ENCODE results near the gene FGGY.

Gene FGGY

GRCh38 chr1:59678040-59678439 lies 381.1 kb downstream of the FGGY start:
- no peak for DNase-seq (ENCODE audit: low read depth in 3 of 3)

GRCh38 chr1:59678493-59679228 lies 381.8 kb downstream of the FGGY start:
- no peak for DNase-seq (ENCODE audit: low read depth in 3 of 3)

DNA sequence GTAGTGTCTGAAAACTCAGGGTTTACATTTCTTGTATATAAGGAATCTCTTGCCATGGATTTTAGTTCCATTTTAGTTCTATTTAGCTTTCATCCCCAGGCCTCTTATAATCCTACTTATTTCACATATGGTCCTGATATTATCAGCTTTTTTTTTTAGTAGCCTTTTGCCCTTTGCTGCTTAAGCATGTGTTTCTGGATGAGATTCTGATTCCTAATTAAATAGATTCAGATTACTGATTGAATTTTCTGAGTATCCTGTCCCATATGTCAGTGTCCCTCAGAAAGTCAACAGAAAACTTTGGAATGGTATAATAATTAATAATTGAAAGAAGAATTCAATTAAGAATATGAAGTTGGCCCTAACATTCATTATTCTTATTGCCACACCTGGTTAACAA lies 383.1 kb downstream of the FGGY start:
- DNase-seq (ENCODE audit: low read depth in 3 of 3): no peak

DNA sequence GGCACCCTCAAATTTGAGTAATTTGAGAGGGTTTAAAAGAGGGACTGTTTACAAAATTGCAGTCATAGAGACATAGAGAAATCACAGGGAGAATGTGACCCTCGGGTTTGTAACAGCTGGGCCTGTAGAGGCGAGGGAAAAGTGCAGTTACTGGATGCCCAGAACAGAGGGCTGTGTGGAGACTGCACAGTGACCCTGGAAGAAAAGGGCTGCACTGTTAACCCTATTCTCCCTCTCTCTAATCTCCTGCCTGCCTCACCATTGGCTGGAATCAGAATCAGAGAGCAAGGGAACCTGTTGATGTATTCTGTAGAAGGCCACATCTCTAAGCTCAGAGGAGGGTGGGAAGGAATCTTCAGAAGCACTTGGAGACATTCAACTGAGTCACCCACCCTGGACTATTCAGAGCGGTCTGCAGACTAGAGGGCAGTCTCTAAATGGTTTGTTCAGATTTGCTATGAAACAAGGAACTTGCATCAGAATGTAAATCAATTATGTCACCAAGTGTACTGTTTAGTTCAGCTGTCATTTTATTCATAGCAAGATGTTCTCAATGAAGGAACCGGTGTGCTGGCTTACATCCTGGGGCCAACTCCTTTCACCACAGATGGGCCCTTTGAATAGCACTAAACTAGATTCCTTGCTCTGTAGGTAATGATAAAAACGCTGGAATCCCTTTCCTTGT lies 385.6 kb downstream of the FGGY start:
- DNase-seq (ENCODE audit: low read depth in 3 of 3): no peak

GRCh38 chr1:59683197-59683596 lies 386.3 kb downstream of the FGGY start:
- DNase-seq (ENCODE audit: low read depth in 3 of 3): no peak

DNA sequence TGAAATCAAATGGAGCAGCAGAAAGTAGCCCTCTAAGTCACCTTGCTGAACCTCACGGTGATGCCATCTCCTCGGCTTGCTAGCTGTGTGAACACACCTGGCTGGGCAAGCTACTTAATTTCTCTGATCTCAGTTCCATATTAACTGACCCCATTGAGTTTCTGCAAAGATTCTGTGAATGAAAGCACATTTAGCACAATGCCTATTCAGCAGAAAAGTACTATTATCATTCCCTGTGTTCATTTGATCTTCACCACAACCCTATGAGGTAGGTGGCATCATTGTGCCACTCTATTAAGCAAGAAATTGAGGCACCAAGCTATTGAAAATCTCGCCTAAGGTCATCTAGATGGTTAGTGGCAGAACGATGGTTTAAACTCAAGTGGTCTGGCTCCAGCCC lies 387.8 kb downstream of the FGGY start:
- no peak for DNase-seq (ENCODE audit: low read depth in 3 of 3)

DNA sequence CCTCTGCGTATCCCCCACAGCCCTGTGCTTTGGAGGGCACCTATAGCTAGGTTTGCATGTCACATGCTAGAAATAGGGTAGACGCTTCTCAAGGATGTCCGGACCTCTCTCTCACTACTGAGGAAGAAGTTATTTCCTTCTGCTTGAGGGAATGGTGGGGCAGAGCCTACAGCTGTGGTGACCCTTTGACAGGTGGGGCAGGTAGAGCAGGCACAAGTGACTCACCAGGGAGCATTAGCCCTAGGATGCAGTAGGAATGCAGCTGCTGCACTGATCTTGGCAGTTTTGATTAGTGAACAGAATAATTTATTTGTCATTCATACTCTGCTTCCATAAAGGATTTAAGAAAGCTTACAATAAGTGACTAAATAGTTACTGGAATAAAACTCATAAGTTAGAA lies 388.2 kb downstream of the FGGY start:
- no peak for DNase-seq (ENCODE audit: low read depth in 3 of 3)

- DNase-seq (ENCODE audit: low read depth in 3 of 3): no peak
Observed at GRCh38 chr1:59685666-59686065, 388.8 kb downstream of the FGGY start.

- DNase-seq (ENCODE audit: low read depth in 3 of 3): no peak
Observed at GRCh38 chr1:59686170-59686569, 389.3 kb downstream of the FGGY start.

- no peak for DNase-seq (ENCODE audit: low read depth in 3 of 3)
Observed at GRCh38 chr1:59686574-59686973, 389.7 kb downstream of the FGGY start.

GRCh38 chr1:59687081-59687480 lies 390.2 kb downstream of the FGGY start:
- DNase-seq (ENCODE audit: low read depth in 3 of 3): no peak

- no peak for DNase-seq (ENCODE audit: low read depth in 3 of 3)
Observed at GRCh38 chr1:59688976-59689375, 392.1 kb downstream of the FGGY start.

GRCh38 chr1:59689730-59690129 lies 392.8 kb downstream of the FGGY start:
- no peak for DNase-seq (ENCODE audit: low read depth in 3 of 3)

DNA sequence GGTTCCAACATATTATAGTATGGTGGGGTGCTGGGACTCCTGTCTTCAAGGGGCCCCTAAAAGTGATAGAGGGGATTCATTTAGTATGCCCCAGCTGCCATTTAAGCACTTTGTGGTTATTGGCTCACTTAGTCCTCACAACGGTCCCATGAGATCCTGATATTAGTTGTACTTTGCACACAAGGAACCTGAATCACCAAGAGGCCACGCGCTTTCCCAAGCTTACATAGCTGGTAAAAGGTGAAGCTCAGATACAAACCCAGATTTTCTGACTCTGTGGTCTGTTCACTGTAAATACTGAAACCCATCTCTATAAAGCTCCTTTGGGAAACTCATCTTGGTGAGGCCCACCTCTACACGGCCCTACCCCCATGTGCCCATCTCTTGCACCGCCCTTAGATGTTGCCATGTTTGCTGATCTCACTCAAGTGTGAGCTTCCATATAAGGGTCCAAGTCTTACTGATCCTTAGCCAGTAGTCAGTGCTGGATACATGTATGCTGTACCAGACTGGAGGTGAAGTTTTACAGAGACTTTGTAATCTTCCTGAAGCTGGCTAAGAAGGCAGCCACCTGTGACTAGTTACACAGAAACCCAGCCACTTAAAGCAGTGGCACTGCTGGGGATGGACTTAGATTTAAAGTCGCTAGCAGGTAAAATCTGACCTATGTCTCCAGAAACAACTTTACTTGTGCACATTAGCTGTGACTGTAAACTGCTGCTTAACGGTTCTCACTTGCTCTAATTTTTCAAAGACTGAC lies 393.5 kb downstream of the FGGY start:
- DNase-seq (ENCODE audit: low read depth in 3 of 3): no peak

GRCh38 chr1:59691261-59691660 lies 394.4 kb downstream of the FGGY start:
- no peak for DNase-seq (ENCODE audit: low read depth in 3 of 3)

DNA sequence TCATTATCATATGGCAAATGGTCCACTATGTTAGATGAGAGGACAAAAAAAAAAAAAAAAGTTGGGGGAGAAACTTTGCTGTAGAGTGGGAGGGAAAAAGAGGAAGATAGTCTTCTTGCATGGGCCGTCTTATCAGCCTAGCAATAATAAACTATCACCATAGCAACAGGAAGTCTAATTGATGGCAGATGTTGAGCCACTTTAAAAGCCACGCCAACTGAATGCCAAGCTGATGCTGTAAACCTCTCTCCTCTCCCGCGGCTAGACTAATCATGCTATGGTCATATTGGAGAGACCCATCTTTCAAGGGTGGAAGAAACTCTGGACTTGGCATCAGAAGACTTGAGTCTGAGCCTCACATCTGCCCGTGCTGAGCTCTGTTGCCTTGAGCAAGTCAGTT lies 395.7 kb downstream of the FGGY start:
- DNase-seq (ENCODE audit: low read depth in 3 of 3): no peak

- DNase-seq (ENCODE audit: low read depth in 3 of 3): no peak
Observed at GRCh38 chr1:59693406-59693805, 396.5 kb downstream of the FGGY start.

- no peak for DNase-seq (ENCODE audit: low read depth in 3 of 3)
Observed at GRCh38 chr1:59695252-59695651, 398.4 kb downstream of the FGGY start.

GRCh38 chr1:59696421-59697115 lies 399.7 kb downstream of the FGGY start:
- no peak for DNase-seq (ENCODE audit: low read depth in 3 of 3)

DNA sequence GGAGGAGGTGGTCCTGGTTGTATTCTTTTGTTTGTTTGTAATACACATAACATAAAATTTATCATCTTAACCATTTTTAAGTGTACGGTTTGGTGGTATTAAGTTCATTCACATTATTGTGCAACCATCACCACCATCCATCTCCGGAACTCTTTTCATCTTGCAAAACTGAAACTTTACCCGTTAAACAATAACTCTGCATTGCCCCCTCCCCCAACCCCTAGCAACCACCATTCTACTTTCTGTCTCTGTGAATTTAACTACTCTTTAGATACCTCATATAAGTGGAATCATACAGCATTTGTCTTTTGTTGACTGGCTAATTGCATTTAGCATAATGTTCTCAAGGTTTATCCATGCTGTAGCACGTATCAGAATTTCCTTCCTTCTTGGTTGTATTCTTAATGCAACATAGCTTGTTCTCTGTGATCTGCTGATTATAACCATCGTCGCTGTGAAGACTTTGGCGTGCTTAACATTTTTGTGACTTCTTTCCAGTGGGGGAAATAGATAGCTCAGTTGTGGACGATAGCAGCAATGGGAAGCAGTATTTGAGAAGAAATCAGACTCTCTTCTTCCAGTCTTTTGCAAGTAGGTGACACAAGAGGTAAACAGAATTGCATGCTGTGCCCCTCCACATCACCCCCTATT lies 400.4 kb downstream of the FGGY start:
- DNase-seq (ENCODE audit: low read depth in 3 of 3): peak in 1 of 3 donors; percentile 16

DNA sequence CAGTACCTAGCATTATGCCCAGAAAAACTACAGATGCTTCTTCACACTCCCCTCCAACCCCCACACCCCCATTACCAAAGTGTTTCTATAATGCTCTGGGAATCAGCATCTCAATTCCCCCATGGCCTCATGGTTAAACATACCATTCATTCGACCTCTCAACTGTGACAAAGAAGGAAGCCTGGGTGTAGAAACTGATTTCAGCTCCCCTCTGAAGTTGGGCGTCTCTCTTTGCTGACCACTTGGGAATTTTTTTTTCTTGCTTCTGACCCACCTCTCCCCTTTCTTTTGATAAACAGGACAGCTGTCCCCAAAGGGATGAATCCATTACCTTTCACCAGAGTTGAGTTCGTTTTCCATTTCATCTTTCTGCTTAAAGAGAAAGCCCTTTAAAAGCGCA lies 401.5 kb downstream of the FGGY start:
- no peak for DNase-seq (ENCODE audit: low read depth in 3 of 3)
